Tibial nerve (tissue), 4 donors: ENCODE measurements around the gene ZNF580.

Experiments
- CTCF ChIP-seq, 5 experiments: fragments of 200-600 bp in 3 of 5; fragments of 450-650 bp in 2 of 5; sonication (generic) in 3 of 5; IDR thresholded peaks; one replicate each; pipeline ENCODE4 v1.5.1; 2016 to 2019; ENCODE audit warnings: antibody characterized with exemption in 5 of 5, mild to moderate bottlenecking in 3 of 5, moderate library complexity in 2 of 5
- EP300 ChIP-seq, 2 donors: sonication (generic); formaldehyde crosslinking; IDR thresholded peaks; one replicate each; pipeline ENCODE4 v1.6.1; 2017; ENCODE audit warnings: antibody characterized with exemption in 2 of 2, mild to moderate bottlenecking in 1 of 2
- POLR2A ChIP-seq, 2 donors: fragments of 450-650 bp; IDR thresholded peaks; one replicate each; pipeline ENCODE4 v1.6.1; 2017; ENCODE audit warnings: antibody characterized with exemption in 2 of 2, mild to moderate bottlenecking in 2 of 2, moderate library complexity in 2 of 2

DNA sequence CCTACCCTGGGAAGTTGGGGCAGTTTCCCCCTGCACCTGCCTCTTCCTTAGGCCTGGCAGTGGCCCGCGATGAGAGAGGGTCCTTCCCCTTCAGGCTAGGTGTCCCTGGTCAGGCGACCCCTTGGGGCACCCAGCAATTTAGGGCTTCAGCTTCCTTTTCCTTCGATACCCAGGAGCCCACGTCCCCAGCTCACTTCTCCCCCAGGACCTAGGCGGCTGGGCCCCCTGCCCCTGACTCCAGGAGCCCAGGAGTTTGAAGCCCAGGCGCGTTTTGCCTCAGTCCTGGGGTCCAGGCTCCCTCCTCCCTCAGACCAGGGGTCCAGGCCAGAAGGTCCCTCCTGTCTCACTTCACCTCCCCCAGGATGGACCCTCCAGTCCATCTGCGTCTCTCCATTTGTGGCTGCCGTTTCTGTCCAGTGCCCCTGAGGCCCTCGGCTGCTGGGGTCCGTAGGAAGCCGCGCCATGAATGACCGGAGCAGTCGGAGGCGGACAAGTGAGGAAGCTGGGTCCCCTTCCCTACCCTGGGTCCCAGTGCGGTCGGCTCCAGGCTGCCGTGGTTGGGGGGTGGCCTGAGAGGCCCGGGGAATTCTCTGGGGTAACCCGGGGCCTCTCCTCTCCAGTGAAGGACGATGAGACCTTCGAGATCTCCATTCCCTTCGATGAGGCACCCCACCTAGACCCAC, 7.9 kb downstream of the ZNF580 start:
- TF ChIP-seq CTCF (IDR thresholded peaks at IDR 0.05) (no peak), POLR2A (IDR thresholded peaks at IDR 0.05) (no peak), EP300 (IDR thresholded peaks at IDR 0.05) (no peak)
